HG02981 (cell line): ENCODE measurements around the gene FXYD6.

Source experiments
- ATAC-seq: cut with Tn5 transposase; IDR thresholded peaks from one replicate; pipeline ENCODE4 v1.9.1; 2021; ENCODE audit warnings: mild to moderate bottlenecking, moderate library complexity; ENCODE audit not compliant: unreplicated experiment

Gene FXYD6

DNA sequence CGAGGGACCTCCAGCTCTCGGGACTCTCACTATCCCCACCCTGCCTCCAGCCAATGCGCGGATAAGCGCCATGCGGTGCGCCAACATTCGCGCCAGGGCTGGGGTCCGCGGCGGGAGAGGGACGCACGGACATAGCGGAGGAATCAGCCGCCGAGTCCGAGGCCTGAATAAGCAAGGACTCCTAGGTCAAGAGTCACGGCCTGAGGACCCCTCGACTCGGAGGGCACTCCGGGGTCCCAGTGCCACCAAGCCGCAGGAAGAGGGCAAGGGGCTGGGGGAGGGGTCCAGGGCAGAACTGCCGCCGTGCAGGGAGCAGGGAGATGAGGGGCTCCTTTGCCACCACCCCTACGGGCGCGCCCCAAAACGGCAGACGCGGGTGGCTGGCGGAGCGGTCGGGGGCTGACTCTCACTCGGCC, 80.0 kb downstream of the FXYD6 start:
- no peak for ATAC-seq

GRCh38 chr11:117795638-117796455, 80.6 kb downstream of the FXYD6 start:
- no peak for ATAC-seq

DNA sequence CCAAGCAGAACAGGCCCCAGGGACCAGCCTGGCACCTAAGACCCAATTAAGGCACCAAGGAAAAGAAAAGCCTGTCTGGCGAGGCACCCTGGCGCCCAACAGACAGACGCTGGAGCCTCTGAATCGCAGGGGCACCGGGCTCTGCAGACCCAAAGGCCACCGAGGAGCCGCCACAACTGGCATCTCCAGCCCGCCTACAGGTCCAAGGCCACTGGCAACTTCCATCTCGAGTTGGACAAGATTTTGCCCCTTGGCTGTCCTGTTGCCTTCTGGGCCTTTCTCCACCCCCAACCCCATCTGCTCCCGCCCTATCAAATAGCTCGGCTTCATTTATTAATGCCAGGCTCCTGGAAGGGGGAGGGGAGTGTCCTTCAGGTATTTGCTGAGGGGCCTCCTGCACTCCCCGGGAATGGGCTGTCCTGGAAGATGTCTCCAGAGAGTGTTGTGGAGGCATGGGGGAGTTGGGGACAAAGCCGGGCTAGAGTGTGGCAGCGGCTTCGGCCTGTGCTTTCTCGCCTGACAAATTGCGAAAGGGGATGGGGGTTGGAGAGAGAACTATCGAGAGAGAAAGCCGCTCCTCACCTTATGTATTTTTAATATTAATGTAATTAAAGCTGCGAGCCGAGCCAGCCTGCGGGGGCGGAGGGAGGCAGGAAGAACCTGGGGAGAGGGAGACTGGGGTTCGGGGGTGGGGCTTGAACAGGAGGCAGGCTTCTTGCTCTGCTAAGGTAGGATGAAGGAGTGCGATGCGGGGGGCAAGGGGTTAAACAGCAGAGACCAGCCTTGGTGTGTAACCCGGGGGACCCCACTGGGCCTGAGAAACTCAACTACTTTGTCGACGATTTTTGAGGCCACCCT, 81.5 kb downstream of the FXYD6 start:
- ATAC-seq = no peak

DNA sequence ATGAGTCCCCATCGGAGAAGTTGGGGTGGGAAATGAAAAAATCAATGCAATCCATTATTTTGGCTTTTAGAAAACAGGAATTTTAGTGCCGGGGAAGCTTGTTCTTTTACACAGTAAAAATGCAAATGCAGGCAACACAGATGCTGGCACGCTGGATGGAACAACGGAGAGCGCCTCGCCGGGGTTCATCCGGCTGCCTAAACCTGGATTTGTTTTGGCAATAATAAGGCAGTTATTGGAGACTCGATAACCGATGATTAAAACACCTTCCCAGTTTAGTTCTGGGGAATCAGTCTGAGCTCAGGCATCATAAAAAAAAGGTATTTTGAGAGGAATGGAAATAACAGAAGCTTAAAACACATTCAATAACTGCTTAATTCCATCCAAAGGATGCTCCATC, 82.3 kb downstream of the FXYD6 start:
- ATAC-seq = no peak

DNA sequence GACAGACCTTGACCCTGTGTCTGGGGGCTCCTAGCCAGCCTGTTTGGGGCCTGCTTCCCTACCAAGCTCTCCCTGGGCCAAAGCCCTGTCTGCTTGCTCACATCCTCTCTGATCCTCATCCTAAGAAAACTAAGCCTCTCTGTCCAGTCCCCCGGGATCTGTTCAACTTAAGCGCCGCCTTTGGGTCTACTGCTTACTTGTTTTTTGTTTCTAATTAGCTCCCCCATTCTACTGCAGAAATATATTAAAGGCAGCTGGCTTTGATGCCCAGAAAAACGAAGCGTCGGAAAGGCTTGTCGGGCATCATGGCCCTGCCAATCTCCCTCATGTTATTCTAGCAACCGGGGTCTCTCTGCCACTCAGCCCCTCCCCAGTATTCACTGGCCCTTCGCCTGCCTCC, 82.9 kb downstream of the FXYD6 start:
- no peak for ATAC-seq

DNA sequence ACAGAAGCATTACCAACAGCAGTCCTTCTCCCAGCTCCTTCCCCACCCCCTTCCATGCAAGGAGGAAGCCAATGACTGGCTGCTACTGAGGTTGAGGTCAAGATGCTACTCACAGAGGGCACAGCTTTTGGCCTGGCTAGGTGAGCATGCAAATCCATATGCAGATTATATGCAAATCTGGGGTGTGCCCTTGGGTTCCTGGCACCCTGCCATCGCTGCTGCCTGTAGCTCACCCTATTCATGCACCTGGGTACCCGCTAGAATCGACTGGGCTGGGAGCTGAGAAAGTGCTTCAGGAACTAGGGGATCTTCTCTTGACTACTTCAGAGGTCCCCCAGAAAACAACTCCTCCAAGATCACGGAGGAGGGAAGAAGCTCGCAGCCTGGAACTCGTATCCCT, 83.5 kb downstream of the FXYD6 start:
- no peak for ATAC-seq

GRCh38 chr11:117792241-117792640, 84.2 kb downstream of the FXYD6 start:
- no peak for ATAC-seq

DNA sequence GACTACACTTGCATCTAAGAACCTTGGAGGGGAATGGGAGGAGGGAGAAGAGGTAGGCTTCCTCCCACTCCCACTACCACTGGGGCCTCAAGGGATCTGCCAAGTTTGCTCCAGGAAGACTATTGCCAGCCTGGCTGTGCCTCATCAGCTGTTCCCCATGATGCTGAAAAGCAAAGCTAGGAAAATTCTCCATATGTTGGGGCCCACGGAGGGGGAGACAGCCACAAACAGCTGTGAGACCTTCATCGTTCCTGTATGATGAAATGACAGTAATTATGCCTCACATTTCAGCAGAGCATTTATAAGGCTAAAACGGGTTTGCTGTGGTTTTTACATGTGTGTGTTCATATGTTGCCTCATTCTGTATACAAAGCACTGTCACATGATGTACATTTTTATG, 86.2 kb downstream of the FXYD6 start:
- ATAC-seq = no peak

- ATAC-seq = no peak
Observed at GRCh38 chr11:117789241-117789640, 87.2 kb downstream of the FXYD6 start.
